Renal cortex interstitium (tissue), 11 donors: ENCODE results near the gene MED8. TPM values are rescaled to one million over a fixed set of nuclear protein-coding genes. Genes with fewer than 3 reads are reported as not detected.

Experiments
- DNase-seq, 11 donors: peaks; one replicate each; pipeline ENCODE4 v3.0.0-alpha.2; 2013; ENCODE audit warnings: low read depth in 9 of 11, low spot score in 4 of 11; ENCODE audit errors: extremely low read depth in 1 of 11
- polyA plus RNA-seq, 3 donors: library from polyadenylated mRNA; unstranded; fragments of 120-200 nt; gene quantifications; one replicate each; pipeline ENCODE4 v1.2.1, GENCODE V29; 2013; ENCODE audit not compliant: insufficient read length in 3 of 3

MED8 gene
- polyA plus RNA-seq, 3 donors = 35.8 to 41.2 (median 38.3) TPM

DNA sequence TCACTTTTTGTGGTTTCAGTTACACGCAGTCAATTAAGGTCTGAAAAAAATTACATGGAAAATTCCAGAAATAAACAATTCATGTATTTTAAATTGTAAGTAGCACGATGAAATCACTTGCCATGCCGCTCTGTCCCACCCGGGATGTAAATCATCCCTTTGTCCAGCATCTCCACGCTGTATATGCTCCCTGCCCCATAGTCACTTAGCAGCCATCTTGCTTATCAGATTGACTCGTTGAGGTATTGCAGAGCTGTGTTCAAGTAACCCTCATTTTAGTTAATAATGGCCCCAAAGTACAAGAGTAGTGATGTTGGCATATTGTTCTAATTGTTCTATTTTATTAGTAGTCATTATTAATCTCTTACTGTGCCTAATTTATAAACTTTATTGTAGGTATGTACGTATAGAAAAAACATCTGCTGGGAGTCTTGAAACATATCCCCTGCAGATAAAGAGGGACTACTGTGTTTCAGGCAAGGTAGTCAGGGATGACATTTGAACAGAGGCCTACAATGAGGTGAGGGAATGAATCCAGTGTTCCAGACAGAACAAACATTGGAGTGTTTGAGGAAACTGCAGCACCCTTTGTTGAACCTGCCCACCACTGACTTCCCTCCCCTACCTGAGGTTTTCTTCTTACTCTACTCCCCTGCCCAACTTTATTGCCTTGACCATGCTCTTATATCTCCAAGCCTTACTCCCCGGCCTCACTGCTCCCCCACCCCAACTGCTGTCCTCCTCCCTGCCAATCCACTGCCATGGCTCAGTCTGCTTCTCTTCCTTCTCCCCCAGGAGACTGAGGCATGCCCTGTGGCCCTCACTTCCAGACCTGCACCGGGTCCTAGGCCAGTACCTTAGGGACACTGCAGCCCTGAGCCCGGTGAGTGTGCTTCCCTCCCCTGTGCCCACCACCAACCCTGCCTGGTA lies 37.9 kb downstream of the MED8 start:
- DNase-seq = no peak

DNA sequence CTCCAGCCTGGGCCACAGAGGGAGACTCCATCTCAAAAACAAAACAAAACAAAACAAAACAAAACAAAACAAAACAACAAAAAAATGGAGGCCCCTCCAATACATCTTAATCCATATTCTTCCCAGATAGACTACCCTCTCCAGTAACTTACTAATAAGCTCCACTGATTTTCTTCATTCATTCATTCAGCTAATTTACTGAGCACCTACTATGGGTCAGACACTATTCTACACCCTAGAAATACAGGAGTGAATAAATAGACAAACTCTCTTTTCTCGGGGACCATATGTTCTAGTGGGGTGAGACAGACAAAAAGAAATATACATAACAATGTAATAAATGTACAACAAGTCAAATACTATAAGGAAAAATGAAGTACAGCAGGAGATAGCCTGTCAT lies 38.6 kb downstream of the MED8 start:
- no peak for DNase-seq

- no peak for DNase-seq
Measured at GRCh38 chr1:43349594-43350306, 39.9 kb downstream of the MED8 start.

DNA sequence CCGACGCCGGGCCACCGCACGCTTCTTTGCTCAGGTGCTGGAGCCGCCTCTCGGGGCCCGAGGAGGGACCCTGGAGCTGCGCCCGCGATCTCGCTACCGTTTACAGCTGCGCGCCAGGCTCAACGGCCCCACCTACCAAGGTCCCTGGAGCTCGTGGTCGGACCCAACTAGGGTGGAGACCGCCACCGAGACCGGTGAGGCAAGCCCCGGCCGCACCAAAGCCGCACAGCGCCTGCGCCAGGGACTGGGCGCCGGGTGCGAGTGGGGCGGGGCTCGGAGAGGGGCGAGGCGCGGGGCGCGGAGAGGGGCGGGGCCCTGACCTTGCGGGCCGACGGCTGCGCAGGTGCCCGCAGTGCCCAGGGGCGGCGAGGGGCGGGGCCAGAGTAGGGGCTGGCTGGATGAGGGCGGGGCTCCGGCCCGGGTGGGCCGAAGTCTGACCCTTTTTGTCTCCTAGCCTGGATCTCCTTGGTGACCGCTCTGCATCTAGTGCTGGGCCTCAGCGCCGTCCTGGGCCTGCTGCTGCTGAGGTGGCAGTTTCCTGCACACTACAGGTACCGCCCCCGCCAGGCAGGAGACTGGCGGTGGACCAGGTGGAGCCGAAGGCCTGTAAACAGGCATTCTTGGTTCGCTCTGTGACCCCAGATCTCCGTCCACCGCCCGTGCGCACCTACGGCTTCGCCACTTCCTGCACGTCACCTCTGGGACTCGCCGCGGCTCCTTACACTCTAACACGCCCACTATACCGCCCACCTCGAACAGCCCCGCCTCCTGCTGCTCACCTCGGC lies 40.6 kb downstream of the MED8 start:
- DNase-seq = peak; percentile 48 to 84 (median 75)

DNA sequence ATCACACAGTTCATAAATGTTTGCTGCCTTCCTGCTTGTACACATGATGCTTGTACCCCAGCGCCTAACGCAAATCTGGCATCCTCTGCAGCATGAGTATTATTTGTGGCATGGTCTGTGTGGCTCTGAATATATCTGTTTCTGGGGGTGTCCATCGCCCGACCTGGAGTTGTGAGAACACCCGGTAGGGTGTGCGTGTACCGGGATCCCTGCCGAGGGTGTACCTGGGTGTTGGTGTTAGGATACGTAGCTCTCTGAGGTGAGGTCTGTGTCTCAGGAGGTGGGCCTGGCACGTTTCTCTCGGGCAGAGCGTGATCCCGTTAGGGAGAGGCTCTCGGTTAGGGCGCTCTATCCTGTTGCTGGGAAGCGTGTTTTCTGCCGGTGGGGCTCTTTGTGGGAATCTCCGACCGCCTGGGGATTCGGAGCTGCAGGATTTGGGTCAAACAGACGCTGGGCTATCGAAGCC lies 41.2 kb downstream of the MED8 start:
- peak in 2 of 11 donors; percentile 12 to 25 for DNase-seq

DNA sequence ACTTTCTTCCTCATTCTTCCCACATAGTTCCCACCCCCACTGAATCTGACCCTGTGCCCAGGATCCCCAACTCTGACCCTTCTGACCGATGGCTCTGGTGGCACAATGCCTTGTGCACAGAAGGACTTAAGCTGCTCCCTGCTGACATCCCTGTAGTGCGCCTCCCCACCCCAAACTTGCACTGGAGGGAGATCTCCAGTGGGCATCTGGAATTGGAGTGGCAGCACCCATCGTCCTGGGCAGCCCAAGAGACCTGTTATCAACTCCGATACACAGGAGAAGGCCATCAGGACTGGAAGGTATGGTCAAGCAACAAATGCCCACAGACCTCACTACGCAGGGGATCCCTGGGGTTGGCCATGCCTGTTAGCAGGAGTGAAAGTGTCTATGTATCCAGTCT lies 43.0 kb downstream of the MED8 start:
- DNase-seq = no peak

DNA sequence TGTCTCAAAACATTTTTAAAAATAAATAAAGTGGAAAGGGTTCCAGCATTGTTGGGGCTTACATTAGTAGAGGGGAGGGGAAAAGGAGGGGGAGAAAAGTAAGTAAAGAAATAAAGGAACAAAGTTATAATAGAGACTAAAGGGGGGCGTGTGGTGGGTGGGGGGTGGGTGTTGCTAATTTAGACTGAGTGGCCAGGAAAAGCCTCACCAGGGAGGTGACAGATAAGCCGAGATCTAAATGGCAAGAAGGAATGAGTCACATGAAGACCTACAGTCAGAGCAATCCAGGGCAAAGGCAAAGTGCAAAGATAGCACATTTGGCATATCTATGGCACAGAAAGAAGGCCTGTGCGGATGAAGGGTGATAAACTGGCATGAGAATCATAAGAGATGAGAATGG lies 44.5 kb downstream of the MED8 start:
- no peak for DNase-seq

DNA sequence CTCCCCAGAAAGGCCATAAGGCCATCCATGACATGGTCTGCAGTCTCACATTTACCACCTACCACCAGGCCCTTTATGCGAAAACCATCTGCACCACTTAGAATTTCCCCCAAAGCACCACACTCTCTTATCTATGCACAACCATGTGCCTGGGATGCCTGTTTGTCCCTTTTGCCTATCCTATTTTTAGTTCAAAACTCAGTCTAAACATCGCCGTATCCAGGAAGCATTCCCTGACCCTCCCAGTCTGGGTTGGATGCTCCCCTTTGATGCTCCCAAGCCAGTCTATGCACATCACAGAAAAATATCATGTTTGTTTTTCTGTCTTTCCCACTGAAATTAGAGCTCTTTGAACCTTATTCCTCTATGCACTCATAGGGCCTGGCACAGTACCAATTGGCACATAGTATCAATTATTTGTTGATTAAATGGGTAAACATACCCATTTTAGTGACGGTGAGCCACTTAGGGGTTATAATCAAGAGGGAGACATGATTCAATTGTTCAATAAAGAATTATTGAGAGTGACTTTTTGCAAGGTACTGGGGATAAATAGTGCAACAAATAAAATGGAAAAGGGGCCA lies 45.2 kb downstream of the MED8 start:
- DNase-seq = no peak

DNA sequence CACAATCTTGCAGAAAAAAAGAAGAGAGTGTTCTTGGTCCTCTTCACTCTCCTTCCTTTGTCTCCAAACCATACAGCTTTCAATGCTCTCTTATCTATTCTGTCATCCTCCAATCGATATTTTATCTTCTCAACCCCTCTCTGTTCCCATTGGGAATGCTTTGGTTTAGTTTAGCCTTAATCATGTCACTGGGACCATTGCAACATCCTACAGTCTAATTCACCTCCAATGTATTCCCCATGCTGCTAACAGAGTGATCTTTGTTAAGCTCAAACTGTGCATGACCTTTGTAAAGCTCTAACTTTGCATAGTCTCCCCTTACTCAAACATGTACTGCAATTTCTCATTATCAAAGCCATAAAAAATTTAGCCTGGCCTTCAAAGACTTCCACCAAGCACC lies 49.0 kb downstream of the MED8 start:
- DNase-seq = no peak

DNA sequence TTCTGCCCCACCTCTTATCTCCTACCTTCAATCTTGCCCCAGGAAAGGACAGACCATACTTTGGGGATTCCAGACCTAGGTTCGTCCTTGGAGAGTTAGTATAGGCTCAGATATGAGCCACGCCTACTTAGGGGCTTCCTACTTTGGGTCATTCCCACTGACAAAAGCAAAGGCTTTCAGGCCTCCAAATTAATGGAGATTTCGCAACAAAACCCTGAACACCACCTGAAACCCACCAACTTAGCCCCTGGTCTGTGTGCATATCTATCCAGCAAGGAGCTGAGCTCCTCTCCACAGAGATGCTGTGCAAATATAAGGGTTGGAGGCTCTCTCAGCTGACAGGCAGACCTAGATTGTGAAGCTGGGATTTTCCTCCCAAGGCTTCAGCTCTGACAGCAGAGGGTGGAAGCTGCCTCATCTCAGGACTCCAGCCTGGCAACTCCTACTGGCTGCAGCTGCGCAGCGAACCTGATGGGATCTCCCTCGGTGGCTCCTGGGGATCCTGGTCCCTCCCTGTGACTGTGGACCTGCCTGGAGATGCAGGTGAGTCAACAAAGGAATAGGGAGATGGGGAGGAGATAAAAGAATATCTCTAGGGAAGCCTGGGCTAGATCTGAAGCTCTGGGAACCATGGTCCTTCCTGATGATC lies 49.9 kb downstream of the MED8 start:
- DNase-seq = no peak

DNA sequence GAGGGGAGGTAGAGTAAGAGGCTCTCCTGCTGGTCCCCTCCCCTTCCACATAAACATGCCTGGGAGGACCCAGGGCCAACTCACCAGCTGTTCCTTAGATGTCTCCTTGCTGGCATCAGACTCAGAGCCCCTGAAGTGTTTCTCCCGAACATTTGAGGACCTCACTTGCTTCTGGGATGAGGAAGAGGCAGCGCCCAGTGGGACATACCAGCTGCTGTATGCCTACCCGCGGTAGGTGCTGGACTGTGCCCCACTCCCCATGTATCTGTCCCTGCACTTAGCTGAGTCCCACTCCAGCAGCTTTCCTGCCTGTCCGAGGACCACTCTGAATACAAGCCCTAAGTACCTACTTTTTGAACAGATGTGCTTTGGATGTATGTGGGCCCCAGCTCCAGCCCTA lies 51.6 kb downstream of the MED8 start:
- DNase-seq = no peak

- no peak for DNase-seq
Measured at GRCh38 chr1:43337588-43337987, 52.0 kb downstream of the MED8 start, which contains the start of gene MPL. MPL (plus strand) TSS chr1:43337818; CDS start chr1:43337849, 31 bp downstream.

DNA sequence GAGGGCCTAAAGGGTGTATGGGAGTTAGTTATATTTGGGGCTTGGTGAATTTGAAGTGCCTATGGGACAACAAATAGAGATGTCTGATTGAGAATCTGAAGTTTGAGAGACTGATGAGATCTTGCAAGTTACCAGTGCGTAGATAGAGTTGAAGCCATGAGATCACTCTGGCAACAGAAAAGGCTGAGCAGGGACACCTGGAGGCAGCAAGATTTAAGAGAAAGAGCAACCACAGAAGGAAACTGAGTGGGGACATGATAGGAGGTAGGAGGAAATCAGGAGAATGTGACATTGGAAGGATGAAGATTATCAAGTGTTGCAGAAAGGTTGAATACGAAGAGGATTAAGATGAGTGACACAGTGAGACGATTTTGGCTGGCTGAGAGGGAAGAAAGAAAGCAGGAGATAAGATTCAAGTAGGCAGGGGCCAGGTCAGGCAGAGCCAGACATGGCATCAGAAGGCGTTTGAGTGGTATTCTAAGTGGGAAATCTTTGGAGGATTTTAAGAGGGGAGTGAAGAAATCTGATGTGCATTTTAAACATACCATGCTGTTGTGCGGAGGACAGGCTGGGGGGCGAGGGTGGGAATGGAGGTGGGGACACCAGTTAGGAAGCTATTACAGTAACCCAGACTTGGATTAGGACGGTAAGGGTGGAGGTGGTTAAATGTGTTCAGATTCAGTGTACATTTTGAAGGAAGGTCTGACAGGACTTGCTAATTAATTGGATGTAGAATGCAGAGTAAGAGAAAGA lies 55.0 kb downstream of the MED8 start:
- no peak for DNase-seq

Other genes starting within 250 kb of the MED8 start
- 10 to 100 TPM; 71.7 to 79.1 (median 77.1) TPM for gene EBNA1BP2, start 217.5 kb downstream of the MED8 start, polyA plus RNA-seq
- gene CFAP57, start 217.5 kb downstream of the MED8 start, polyA plus RNA-seq = 1 to 10 TPM; 3.1 to 6.1 (median 4.0) TPM
- 10 to 100 TPM; 12.7 to 20.1 (median 19.0) TPM for gene TMEM125, start 119.8 kb downstream of the MED8 start, polyA plus RNA-seq
- 10 to 100 TPM; 23.7 to 26.9 (median 26.3) TPM for gene C1orf210, start 104.2 kb downstream of the MED8 start, polyA plus RNA-seq
- gene TIE1, start 88.8 kb downstream of the MED8 start, polyA plus RNA-seq = 10 to 100 TPM; 39.5 to 62.5 (median 55.4) TPM
- 1 to 10 TPM in 2 of 3 donors, under 1 TPM in 1; 0.78 to 1.3 (median 1.1) TPM for gene MPL, start 52.0 kb downstream of the MED8 start, polyA plus RNA-seq
- gene CDC20, start 30.8 kb downstream of the MED8 start, polyA plus RNA-seq = 10 to 100 TPM; 27.9 to 51.7 (median 44.9) TPM
- 10 to 100 TPM; 75.3 to 83.9 (median 77.6) TPM for gene ELOVL1, start 21.8 kb downstream of the MED8 start, polyA plus RNA-seq
- 10 to 100 TPM; 20.9 to 30.1 (median 21.6) TPM for gene SZT2, start 99 bp upstream of the MED8 start, polyA plus RNA-seq
- 10 to 100 TPM; 26.2 to 47.5 (median 41.8) TPM for gene HYI, start 64.1 kb upstream of the MED8 start, polyA plus RNA-seq
- 100 to 1,000 TPM; 207 to 229 (median 213) TPM for gene PTPRF, start 141.1 kb upstream of the MED8 start, polyA plus RNA-seq